Ramos (cell line): ENCODE results near the gene SYNE2.

ENCODE experiments used
- in situ Hi-C: fragments of 300-500 bp; cut with MboI; formaldehyde crosslinking; loops from one replicate; pipeline ENCODE4 v1.14.3; 2022; ENCODE audit warnings: low sequenced_read_pairs; ENCODE audit not compliant: unreplicated experiment

SYNE2 gene

DNA sequence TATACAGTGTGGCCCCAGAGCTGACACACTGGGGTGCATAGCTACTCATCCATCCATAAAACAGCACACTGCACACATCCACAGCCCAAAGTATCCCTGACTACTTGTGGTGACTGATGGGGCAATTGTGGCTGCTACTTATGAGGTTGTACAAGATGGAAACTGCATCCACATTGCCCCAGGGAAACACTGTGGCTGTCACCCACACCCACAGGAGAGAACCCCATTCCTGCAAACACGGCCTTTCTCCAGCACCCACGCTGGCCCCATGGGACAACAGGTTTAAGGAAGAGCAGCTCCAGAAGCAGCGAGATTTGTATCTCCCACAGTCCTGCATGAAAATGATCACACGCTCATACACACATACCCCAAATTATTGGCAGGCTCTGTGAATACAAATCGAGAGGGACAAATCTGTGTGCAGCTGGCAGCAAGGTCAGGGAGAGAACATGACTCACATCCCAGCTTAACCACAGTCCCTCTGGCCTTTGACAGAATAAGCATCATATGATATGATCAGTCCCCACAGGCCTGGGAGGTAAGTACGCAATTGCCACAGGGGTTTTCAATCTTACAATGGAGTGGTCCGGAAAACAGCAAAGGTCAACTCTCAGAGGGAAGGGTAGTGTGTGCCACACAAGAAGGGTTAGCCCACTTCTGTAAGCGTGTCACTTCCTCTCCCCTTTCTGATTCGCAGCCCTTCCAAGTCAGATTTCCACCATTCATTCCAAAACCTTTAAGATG, 379.5 kb downstream of the SYNE2 start:
- in situ Hi-C loops: no loop called here

DNA sequence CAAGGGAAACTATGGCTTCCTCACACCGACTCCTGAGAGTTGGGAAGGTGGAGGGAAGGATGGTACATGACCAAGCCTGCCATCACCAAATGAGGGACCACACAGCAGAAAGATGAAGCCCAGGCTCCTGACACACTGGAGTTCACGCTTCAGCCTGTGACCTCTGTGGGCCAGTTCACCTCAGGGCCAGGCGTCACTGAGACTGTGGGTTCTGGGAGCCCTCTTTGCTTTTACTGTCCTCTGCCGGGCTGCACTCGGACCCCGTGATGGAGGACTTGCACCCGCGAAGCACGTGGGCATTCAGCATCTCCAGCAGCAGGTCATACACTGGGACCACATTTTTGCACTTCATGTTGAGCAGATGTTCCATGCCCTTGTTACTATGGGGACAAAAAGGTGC, 380.1 kb downstream of the SYNE2 start:
- in situ Hi-C loops: no loop called here

DNA sequence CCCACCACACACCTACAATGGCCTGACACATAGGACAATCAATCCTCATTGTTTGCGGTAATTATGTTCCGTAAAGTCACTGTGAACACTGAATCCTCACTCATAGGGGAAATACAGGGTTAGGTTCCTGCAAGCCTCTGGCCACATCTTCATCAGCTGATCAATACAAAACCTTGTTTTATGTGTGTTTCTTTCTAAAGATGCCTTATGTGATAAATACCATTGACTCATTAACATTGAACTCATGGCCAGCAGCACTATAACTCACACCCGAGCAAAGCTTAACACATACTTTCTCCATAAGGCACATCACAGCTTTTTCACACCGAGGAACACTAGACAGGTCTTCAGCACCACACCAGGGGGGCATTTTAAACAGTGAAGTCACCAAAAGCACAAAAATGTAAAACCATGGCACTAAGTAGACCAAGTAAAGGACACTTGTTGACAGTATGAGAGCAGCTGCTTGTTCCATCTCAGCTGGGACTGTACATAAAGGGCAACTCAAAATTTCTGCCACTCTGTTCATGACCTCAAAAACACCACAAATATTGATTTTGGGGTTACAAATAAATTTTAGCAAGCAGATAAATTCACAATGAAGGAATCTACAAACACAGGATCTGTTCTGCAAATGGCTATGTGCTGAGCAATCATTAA, 380.9 kb downstream of the SYNE2 start:
- in situ Hi-C loops: no loop called here

DNA sequence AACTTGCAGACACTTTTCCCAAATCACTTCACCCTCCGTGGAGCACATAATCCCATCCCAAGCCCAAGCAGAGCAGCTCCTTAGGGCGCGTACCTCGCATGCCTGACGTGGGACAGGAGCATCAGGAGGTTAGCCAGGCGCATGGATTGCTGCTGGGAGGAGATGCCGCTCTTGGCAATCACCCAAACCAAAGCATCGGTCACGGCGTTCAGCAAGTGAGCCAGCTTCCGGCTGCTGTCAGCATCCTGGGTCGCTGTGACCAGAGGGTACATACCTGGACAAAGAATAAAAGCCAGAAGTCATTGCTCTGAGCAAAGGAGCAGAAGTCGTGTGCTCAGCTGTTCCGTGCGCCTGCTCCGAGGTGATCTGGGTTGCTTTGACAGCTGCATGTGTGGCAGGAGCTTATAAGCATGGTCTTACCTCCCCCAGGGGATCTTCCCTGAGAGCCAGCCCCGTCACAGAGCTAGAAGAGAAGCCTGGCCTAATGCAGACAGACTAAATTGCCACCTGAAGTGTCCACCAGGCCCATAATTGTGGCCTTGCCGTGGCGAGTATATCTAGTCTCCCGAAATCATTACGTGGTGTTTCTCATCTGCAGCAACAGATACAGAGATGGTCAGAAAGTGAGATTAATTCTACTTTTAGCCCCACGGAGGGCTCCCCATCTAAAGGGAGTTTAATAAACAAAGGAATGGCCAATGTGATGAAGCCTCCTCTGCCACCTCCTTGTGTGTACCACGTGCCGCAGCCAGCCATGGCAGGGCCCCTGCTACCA, 382.3 kb downstream of the SYNE2 start:
- in situ Hi-C loops: no loop called here

DNA sequence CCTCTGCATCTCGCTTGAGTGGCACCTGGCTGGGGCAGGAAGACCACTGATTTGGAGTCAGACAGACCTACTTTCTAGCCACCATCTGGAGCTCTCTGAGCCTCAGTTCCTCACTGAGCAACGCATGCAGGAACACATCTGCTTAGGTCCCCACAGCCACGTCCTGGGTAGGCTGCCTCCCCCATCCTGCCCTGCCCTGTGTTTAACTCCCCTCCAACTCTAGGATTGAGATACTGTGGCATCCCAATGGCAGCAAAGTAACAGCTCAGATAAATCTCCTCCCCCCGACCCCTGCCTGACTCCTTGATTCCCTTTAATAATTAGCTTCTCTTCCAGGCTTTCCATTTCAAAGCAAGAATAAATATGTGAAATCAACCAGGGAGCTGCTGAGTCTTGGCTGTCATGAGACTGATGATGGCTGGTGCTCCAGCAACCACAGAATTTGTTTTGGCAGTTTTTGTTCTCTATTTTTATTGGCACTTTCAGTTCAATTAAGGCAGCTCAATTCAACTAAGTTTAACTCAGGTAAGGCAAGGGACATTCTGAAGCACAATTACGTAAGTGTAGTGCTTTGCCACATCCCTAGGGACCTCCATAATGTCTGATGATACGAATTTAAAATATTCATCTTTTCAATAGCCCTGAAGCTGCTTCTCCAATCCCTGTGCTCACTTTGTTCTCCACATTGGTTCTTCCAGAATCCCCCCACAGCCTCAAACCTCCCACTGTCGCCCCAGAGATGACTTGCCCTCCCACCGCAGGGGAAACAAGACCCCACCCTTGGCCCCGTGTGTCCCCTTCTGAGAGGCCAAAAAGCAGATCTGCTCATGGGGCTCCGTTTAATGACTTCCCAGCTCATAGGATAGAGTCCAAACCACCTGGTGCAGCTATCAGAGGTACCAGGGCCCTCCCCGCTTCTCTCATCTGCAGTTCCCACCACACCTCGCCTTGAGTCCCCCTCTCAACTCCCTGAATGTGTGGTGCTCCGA, 383.1 kb downstream of the SYNE2 start:
- in situ Hi-C loops: no loop called here

DNA sequence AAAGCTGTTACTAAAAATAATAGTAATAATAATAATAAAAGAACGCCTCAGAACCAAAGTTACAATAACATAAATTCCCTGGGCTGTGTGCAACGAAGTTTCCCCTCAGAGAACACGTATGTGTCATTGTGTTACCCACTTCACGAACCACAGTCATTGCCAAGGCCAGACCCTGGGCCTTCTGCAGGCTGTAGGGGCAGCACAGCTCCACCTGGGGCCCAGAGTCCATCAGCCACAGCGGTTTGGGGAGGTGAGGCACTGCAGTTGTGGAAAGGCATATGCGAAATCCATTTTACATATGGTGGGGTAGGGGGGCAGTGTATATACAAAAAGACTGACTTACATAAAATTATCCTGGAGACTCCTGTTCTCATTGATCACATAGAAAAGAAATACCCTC, 385.2 kb downstream of the SYNE2 start:
- in situ Hi-C loops: no loop called here

DNA sequence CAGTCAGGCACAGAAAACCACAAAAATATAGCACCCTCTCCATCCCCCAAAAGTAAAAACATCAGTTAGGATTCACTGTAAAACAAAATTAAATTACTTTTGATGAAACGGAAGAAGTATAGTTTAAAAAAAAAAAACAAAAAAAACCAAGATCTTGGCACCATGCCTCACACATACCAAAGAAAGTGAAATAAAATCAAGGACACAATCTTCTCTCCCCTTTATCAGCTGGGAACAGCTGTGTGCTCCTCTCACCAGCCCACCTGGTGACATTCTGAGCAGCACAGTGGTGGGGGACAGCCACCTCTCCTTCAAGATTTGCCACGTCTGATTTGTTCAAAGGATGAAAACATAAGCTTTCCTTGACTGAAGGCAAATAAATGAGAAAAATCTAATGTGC, 385.8 kb downstream of the SYNE2 start:
- in situ Hi-C loops: no loop called here

DNA sequence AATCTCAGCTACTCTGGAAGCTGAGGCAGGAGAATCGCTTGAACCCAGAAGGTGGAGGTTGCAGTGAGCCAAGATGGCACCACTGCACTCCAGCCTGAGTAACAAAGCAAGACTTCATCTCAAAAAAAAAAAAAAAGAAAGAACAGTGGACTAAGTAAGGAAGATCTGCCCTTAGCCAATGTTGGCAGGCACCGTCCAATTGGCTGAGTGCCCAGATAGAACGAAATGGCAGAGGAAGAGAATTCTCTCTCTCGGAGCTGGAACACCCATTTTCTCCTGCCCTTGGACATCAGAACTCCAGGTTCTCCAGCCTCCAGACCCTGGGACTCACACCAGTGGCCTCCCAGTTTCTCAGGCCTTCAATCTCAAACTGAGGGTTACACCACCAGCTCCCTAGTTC, 391.5 kb downstream of the SYNE2 start:
- in situ Hi-C loops: no loop called here

DNA sequence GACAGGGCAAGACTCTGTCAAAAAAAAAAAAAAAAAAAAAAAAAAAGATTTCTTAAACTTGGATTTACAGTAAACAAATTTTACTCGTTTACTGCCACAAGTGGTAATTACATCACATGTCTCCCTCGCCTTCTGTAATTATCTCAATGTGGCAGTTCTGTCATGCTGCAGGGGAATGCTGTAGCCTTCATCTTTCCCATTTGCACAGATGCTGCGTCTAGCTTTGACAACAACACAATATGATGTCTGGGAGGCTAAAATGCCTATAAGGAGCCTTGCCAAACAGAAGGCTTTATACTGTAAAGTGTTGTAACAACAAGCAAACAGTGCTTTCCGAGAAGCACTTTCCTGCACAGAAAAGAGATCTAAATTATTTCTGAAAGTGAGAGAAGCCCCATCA, 392.7 kb downstream of the SYNE2 start:
- in situ Hi-C loops: no loop called here

DNA sequence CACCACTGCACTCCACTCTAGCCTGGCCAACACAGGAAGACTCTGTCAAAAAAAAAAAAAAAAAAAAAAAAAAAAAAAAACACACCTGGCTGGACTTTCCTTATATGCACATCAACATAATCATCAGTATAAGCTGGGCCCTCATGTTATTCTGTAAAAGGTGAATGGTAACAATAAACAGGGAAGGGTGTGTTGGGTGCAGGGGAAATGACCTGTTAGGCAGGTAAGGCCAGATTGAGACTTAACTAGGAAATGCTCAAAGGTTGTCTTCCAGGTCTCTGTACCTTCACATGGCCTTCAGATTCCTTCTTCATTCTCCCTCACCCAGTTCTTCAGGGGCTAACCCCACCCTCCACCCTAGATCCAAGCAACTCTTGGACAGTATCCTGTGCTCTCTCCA, 393.9 kb downstream of the SYNE2 start:
- in situ Hi-C loops: no loop called here

DNA sequence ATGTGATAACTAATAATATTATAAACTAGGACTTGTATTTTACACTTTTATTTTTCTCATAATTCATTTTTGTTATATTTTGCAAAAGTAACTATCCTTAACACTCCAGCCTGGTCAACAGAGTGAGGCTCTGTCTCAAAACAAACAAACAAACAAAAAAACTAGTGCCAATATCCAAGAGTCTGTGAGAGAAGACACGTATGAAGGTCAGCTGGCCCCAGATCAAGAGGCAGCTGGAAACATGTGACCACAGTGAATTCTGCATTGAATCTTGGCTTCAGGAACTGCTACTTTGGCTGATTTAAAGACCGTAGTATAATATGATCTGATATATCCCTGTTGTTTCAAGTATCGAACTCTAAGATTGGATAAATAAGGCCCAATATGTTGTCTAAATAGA, 394.4 kb downstream of the SYNE2 start:
- in situ Hi-C loops: no loop called here

DNA sequence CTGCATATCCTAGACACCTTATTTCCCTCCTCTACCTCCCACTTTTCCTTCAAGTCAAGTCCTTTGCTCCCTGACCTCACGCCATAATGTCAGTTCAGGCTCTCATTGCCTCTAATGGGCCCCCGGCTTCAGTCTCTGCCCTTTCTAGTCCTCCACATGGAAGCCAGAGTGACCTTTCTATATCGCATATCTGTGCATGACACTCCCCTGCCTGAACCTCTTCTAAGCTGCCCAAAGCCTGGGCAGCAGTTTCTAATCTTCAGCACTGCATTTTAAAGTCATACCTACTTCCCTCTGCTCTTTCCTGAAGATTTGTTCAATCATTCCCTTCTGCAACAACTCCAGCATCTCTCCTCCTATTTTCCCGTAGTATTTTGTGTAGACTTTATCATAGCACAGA, 395.9 kb downstream of the SYNE2 start:
- in situ Hi-C loops: no loop called here

DNA sequence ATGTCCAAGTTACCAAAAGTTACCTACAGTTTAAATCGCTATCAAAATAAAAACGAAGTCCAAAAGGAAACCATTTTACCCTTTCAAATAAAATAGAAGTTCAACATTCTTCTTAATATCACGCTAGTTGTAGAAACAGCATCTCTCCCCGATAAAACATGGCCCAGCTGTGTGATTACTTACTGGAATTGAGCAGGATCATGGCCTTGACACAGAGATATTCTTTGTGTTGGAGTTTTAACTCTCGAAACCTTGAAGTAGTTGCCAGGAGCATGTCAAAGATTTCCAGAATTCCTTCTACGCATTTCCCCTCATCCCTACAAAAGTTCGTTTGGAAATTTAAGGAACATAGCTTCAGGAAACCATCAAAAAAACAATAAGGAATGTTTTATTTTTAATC, 396.6 kb downstream of the SYNE2 start:
- in situ Hi-C loops: no loop called here

DNA sequence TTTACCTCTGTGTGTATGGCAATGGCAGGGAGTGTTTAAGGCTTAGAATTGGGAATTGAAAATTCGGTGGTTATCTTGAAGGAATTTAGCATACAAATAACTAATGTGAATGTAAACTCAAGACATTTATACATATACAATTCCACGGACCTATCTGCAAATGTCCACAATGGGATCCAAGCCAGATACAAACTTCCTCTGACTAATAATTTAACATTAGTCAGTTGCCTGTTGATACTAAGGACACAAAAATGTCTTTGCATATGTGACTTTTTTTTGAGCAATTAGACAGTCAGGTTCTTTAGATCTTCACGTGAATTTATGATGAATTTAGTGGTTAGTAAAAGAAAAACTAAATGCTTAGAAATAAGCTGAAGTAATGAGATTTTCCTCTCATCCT, 400.9 kb downstream of the SYNE2 start:
- in situ Hi-C loops: no loop called here

DNA sequence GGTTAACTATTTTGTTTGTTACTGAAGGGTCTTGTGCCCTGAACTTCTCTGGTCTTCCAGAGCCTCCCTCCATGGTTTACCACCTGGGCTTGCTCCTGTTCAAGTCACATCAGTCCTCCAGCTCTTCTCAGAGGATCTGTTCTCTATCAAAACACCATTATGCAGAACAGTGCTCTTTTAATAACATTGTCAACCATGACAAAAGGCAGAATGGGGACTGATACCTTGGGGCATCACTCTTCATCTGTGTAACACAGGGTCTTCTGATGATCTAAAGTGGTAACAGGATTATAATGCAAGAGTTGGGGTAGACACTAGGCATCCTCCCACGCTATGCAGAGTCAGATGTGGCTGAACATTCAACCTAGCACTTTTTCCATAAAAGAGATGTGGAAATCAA, 403.0 kb downstream of the SYNE2 start:
- in situ Hi-C loops: no loop called here

DNA sequence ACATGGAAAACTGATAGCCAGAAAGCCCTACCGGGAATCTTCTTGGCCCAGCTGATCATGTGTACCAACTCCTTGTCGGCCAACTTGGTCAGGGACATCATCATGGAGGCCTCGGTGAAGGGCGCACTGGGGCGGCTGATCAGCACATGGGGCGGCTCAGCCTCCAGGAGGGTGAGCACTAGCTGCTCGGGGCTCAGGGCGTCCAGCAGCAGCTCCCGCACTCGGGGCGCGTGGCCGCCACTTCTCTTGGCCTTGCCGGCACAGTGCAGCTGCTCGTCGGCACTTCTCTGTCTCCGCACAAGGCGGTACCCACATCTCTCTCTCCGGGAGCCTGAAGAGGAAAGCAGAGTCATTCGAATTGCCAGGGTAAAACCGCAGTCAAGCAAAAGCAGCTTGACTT, 407.6 kb downstream of the SYNE2 start:
- in situ Hi-C loops: no loop called here

DNA sequence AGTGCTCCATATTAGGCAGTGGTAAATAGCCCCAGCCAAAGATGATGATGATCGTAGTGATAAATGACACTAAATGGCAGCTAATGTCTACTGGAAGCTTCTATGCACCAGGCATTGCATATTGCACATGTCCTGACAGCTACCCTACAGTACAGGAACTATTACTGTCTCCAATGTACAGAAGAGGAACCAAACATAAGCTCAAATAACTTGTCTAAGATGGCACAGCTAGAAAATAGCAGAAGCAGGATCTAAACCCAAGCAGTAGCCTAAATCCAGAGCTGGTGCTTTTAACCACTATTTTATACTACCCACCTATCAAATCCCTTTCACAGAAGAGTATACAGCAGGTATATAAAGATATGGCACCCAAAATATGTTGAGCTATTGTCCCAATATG, 412.4 kb downstream of the SYNE2 start:
- in situ Hi-C loops: no loop called here

DNA sequence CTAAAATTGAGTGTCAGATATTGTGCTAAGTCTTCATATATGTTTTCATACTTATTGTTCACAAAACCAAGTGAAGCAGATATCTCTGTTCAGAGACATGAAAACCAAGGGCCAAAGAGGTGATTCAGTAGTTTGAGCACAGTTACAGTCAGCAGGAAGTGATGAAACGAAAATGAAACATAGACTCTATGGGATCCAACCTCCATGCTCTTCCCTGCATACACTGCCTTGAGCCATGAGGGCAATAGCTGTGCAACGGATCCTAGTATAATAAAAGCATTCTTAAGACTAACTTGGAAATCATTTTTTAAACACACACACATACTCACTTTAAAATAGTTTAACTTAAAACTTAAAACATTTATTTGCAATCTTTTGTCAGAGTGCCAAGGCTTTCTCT, 413.4 kb downstream of the SYNE2 start:
- in situ Hi-C loops: no loop called here

DNA sequence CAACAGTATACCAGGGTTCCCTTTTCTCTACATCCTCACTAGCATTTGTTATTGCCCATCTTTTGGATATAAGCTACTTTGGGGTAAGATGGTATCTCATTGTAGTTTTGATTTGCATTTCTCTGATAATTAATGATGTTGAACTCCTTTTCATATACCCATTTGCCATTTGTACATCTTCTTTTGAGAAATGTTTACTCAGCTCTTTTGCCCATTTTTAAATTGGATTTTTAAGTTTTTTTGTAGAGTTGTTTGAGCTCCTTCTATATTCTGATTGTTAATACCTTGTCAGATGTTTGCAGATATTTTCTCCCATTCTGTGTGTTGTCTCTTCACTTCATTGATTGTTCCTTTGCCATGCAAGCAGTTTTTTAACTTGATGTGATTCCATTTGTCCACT, 419.2 kb downstream of the SYNE2 start:
- in situ Hi-C loops: no loop called here
